H1 (cell line): ENCODE measurements around the gene UBR3. TPM values are rescaled to one million over a fixed set of nuclear protein-coding genes. Genes with fewer than 3 reads are reported as not detected.

Source experiments
- ASH2L ChIP-seq: fragments of 200-600, 300-600 bp; sonication (generic); IDR thresholded peaks from one replicate; pipeline ENCODE4 v1.7.1; 2017; ENCODE audit warnings: low read length
- ATF2 ChIP-seq: IDR thresholded peaks from 2 replicates; pipeline ENCODE4 v1.6.1; 2012; ENCODE audit warnings: low read length, inconsistent platforms
- CBX5 ChIP-seq: fragments of 300-800, 300-1000 bp; sonication (generic); IDR thresholded peaks from 2 replicates; pipeline ENCODE4 v1.7.1; 2016; ENCODE audit warnings: antibody characterized with exemption, low read length, low read depth
- CHD2 ChIP-seq: IDR thresholded peaks from 2 replicates; pipeline ENCODE4 v1.6.1; 2012; ENCODE audit warnings: low read length, improper control_type of control experiment
- CHD7 ChIP-seq: fragments of 300-600 bp; sonication (generic); IDR thresholded peaks from 2 replicates; pipeline ENCODE4 v1.7.1; 2012; ENCODE audit warnings: low read length, moderate library complexity, mild to moderate bottlenecking, inconsistent platforms; ENCODE audit not compliant: insufficient replicate concordance
- KDM1A ChIP-seq: fragments of 200-600, 300-600 bp; sonication (generic); IDR thresholded peaks from 2 replicates; pipeline ENCODE4 v1.7.1; 2016; ENCODE audit warnings: mild to moderate bottlenecking, low read length, borderline replicate concordance
- RNF2 ChIP-seq: fragments of 200-900, 300-1000 bp; sonication (generic); IDR thresholded peaks from 2 replicates; pipeline ENCODE4 v1.7.1; 2016; ENCODE audit warnings: borderline replicate concordance, low read depth, mild to moderate bottlenecking, antibody characterized with exemption, low read length; ENCODE audit not compliant: poor library complexity, severe bottlenecking; ENCODE audit errors: missing control alignments
- SIRT6 ChIP-seq: IDR thresholded peaks from one replicate; pipeline ENCODE4 v1.7.1; 2012; ENCODE audit warnings: low read length, inconsistent platforms
- SRF ChIP-seq: IDR thresholded peaks from 2 replicates; pipeline ENCODE4 v1.6.1; 2011; ENCODE audit warnings: mild to moderate bottlenecking, low read depth, low read length, moderate library complexity
- ZNF274 ChIP-seq: IDR thresholded peaks from 2 replicates; pipeline ENCODE4 v1.7.0; 2012; ENCODE audit warnings: low read length, borderline replicate concordance; ENCODE audit errors: extremely low read depth
- polyA plus RNA-seq, 7 experiments: library from polyadenylated mRNA; depleted of rRNA in 3 of 7; stranded (reverse) in 5 of 7; unstranded in 2 of 7; fragments of >200 nt in 5 of 7; fragments of 200-250 nt in 2 of 7; gene quantifications; 1 replicate in 5 of 7; 2 replicates in 1 of 7; 4 replicates in 1 of 7; pipeline versions ENCODE4 v1.2.1 to v1.2.3, GENCODE V29; 2011 to 2013; ENCODE audit warnings: missing spikeins in 2 of 7, mixed read lengths in 2 of 7
- total RNA-seq: library from RNA; stranded (reverse); fragmentation: NEBNext Ultra II Directional; extraction: Animal tissue kit (Norgen Biotek cat#: 25700); gene quantifications from 2 replicates; pipeline ENCODE4 v1.2.1, GENCODE V29; 2021

The UBR3 gene
- total and polyA plus RNA-seq, 2 of the 8 experiments (the other 6 are each of a cell fraction or from before 2014, with no cell fraction given), result 3.7 to 17.7 TPM

GRCh38 chr2:169911119-169911518, 83.9 kb downstream of the UBR3 start (continued):
- no peak for TF ChIP-seq CHD7
- no peak for TF ChIP-seq SIRT6
- TF ChIP-seq ZNF274, result no peak
- TF ChIP-seq CBX5, result no peak
- TF ChIP-seq CHD2, result no peak
- no peak for TF ChIP-seq ASH2L
- TF ChIP-seq KDM1A, result no peak
- TF ChIP-seq SRF, result no peak
- no peak for TF ChIP-seq ATF2
- no peak for TF ChIP-seq RNF2
